GM23338 (cell line): ENCODE results near the gene ROR1. TPM values are rescaled to one million over a fixed set of nuclear protein-coding genes. Genes with fewer than 3 reads are reported as not detected.

Experiments
- ATAC-seq: fragments of 200-7000 bp; cut with Tn5 transposase; 3 replicates; pipeline ENCODE4 v1.9.1; 2020
- DNase-seq: peaks from one replicate; pipeline ENCODE4 v3.0.0-alpha.2; 2015; ENCODE audit warnings: low spot score
- H2AFZ ChIP-seq: fragments of 200-600 bp; sonication (generic); 2 replicates; pipeline ENCODE4 v1.8.0; 2016; ENCODE audit warnings: antibody characterized with exemption, mild to moderate bottlenecking, moderate library complexity
- H3F3A ChIP-seq: fragments of 200-600 bp; sonication (generic); replicated peaks from 2 replicates; pipeline ENCODE4 v1.8.0; 2017; ENCODE audit warnings: antibody characterized with exemption, mixed run types, low read depth
- H3K27ac ChIP-seq: fragments of 200-600 bp; sonication (generic); 2 replicates; pipeline ENCODE4 v1.6.1; 2016; ENCODE audit warnings: low read depth
- H3K27me3 ChIP-seq: fragments of 200-600 bp; sonication (generic); 2 replicates; pipeline ENCODE4 v1.8.0; 2016; ENCODE audit warnings: mild to moderate bottlenecking, mixed run types, moderate library complexity; ENCODE audit not compliant: insufficient read depth
- H3K36me3 ChIP-seq: fragments of 200-600 bp; sonication (generic); 2 replicates; pipeline ENCODE4 v1.8.0; 2016; ENCODE audit warnings: mild to moderate bottlenecking; ENCODE audit not compliant: insufficient read depth
- H3K4me1 ChIP-seq: fragments of 200-600 bp; sonication (generic); 2 replicates; pipeline ENCODE4 v1.8.0; 2016; ENCODE audit warnings: mild to moderate bottlenecking, moderate library complexity; ENCODE audit not compliant: insufficient read depth
- H3K4me2 ChIP-seq: fragments of 200-600 bp; sonication (generic); 2 replicates; pipeline ENCODE4 v1.7.1; 2017; ENCODE audit warnings: mixed run types
- H3K4me3 ChIP-seq: fragments of 200-600 bp; sonication (generic); 2 replicates; pipeline ENCODE4 v1.6.1; 2016; ENCODE audit warnings: mixed run types
- H3K79me2 ChIP-seq: fragments of 200-600 bp; sonication (generic); replicated peaks from 2 replicates; pipeline ENCODE4 v1.8.0; 2017; ENCODE audit warnings: mild to moderate bottlenecking; ENCODE audit not compliant: insufficient read depth
- H3K9me2 ChIP-seq: fragments of 200-600 bp; sonication (generic); 2 replicates; pipeline ENCODE4 v1.8.0; 2017; ENCODE audit not compliant: insufficient read depth
- H4K20me1 ChIP-seq: fragments of 200-600 bp; sonication (generic); replicated peaks from 2 replicates; pipeline ENCODE4 v1.8.0; 2017; ENCODE audit warnings: mild to moderate bottlenecking; ENCODE audit not compliant: insufficient read depth
- H3K27ac Mint-ChIP-seq: 2 replicates; pipeline ENCODE4 v1.8.0; 2020; ENCODE audit warnings: inconsistent platforms, mild to moderate bottlenecking, moderate library complexity, mixed read lengths
- H3K27me3 Mint-ChIP-seq: 3 replicates; pipeline ENCODE4 v1.8.0; 2022; ENCODE audit warnings: low read depth, mild to moderate bottlenecking, moderate library complexity, mixed read lengths, inconsistent platforms; ENCODE audit not compliant: insufficient read depth, poor library complexity
- H3K36me3 Mint-ChIP-seq: 3 replicates; pipeline ENCODE4 v1.8.0; 2021; ENCODE audit warnings: low read depth, mild to moderate bottlenecking, inconsistent platforms, moderate library complexity, mixed read lengths
- H3K4me1 Mint-ChIP-seq: 3 replicates; pipeline ENCODE4 v1.8.0; 2020; ENCODE audit warnings: mild to moderate bottlenecking, inconsistent platforms, mixed read lengths
- H3K4me3 Mint-ChIP-seq: 3 replicates; pipeline ENCODE4 v1.8.0; 2021; ENCODE audit warnings: moderate library complexity, mild to moderate bottlenecking, inconsistent platforms, mixed read lengths
- H3K9me3 Mint-ChIP-seq: 3 replicates; pipeline ENCODE4 v1.8.0; 2020; ENCODE audit warnings: moderate library complexity, mild to moderate bottlenecking, inconsistent platforms, mixed read lengths
- CREB1 ChIP-seq: fragments of 250-450 bp; sonication (Bioruptor Pico); IDR thresholded peaks from 2 replicates; pipeline ENCODE4 v1.5.0; 2020; ENCODE audit warnings: low read depth, mild to moderate bottlenecking, moderate library complexity
- CTCF ChIP-seq, 2 experiments: fragments of 200-600 bp in 1 of 2; sonication (generic) in 1 of 2; conservative IDR thresholded peaks; 2 replicates each; pipeline versions ENCODE4 v1.5.1 to v1.6.1; 2016 to 2017; ENCODE audit warnings: antibody characterized with exemption in 2 of 2, low read depth in 2 of 2, mild to moderate bottlenecking in 2 of 2, moderate library complexity in 1 of 2
- ETS1 ChIP-seq: IDR thresholded peaks from 2 replicates; pipeline ENCODE4 v1.6.1; 2016; ENCODE audit warnings: antibody characterized with exemption
- EZH2 ChIP-seq: fragments of 200-600 bp; sonication (generic); IDR thresholded peaks from one replicate; pipeline ENCODE4 v1.8.0; 2017; ENCODE audit warnings: antibody characterized with exemption, mild to moderate bottlenecking, low read depth; ENCODE audit not compliant: unreplicated experiment
- EZH2phosphoT487 ChIP-seq: fragments of 200-600 bp; sonication (generic); IDR thresholded peaks from one replicate; pipeline ENCODE4 v1.8.1; 2018; ENCODE audit warnings: antibody characterized with exemption; ENCODE audit not compliant: unreplicated experiment
- NANOG ChIP-seq: IDR thresholded peaks from 2 replicates; pipeline ENCODE4 v1.6.1; 2016; ENCODE audit warnings: antibody characterized with exemption, borderline replicate concordance
- POLR2AphosphoS5 ChIP-seq: IDR thresholded peaks from 2 replicates; pipeline ENCODE4 v1.6.1; 2016; ENCODE audit warnings: antibody characterized with exemption, low read depth
- REST ChIP-seq: IDR thresholded peaks from one replicate; pipeline ENCODE4 v1.6.1; 2018; ENCODE audit warnings: antibody characterized with exemption; ENCODE audit not compliant: unreplicated experiment
- STAT1 ChIP-seq: IDR thresholded peaks from one replicate; pipeline ENCODE4 v1.6.1; 2016; ENCODE audit warnings: antibody characterized with exemption; ENCODE audit not compliant: unreplicated experiment
- ZNF114 ChIP-seq: fragments of 250-450 bp; sonication (Bioruptor Pico); IDR thresholded peaks from 2 replicates; pipeline ENCODE4 v1.5.0; 2020; ENCODE audit warnings: mild to moderate bottlenecking, moderate library complexity
- ZNF331 ChIP-seq: fragments of 250-450 bp; sonication (Bioruptor Pico); IDR thresholded peaks from 2 replicates; pipeline ENCODE4 v1.5.0; 2020; ENCODE audit warnings: low read depth, mild to moderate bottlenecking, moderate library complexity
- polyA plus RNA-seq: library from polyadenylated mRNA; unstranded; fragments of >200 nt; fragmentation: Nextera tagmentation; extraction: Ambion mirVana; gene quantifications from 2 replicates; pipeline ENCODE4 v1.2.1, GENCODE V29; 2016
- total RNA-seq: library from RNA; depleted of rRNA; stranded (reverse); fragments of >200 nt; shearing (Covaris generic); gene quantifications from 2 replicates; pipeline ENCODE4 v1.2.3, GENCODE V29; 2014

ROR1 gene
- total and polyA plus RNA-seq, 2 experiments from 2014 or later: 59.7 to 96.0 TPM

- TF ChIP-seq ETS1: no peak
- no peak for TF ChIP-seq EZH2
Observed at GRCh38 chr1:64111787-64112186, 338.0 kb downstream of the ROR1 start (continued).

GRCh38 chr1:64112281-64112680 lies 338.5 kb downstream of the ROR1 start:
- no peak overlapping the region for H3K4me2 ChIP-seq
- H3K4me3 Mint-ChIP-seq: no peak overlapping the region
- H4K20me1 ChIP-seq: peaks cover 27% of the 10 kb centered on the region
- ATAC-seq (no peak), DNase-seq (no peak)
- no peak overlapping the region for H2AFZ ChIP-seq
- H3K4me1 ChIP-seq: peaks cover 4% of the 10 kb centered on the region; the same call in 1 of the 2 replicates
- H3K9me2 ChIP-seq: no peaks in the 10 kb centered on the region
- no peaks in the 10 kb centered on the region for H3K36me3 ChIP-seq
- H3K27me3 Mint-ChIP-seq: peaks cover 2% of the 10 kb centered on the region
- TF ChIP-seq REST (no peak), NANOG (no peak), STAT1 (no peak), CREB1 (no peak), ZNF331 (CRISPR knock-in tag) (no peak), ZNF114 (CRISPR knock-in tag) (no peak), EZH2phosphoT487 (no peak), EZH2 (no peak), POLR2AphosphoS5 (no peak)
- H3K36me3 Mint-ChIP-seq: no peaks in the 10 kb centered on the region
- H3K79me2 ChIP-seq: peaks cover 12% of the 10 kb centered on the region
- H3K9me3 Mint-ChIP-seq: no peaks in the 10 kb centered on the region
- peaks cover 36% of the 10 kb centered on the region for H3K4me1 Mint-ChIP-seq
- no peaks in the 10 kb centered on the region for H3F3A ChIP-seq
- no peak overlapping the region for H3K4me3 ChIP-seq
- no peak overlapping the region for H3K27ac ChIP-seq
- no peaks in the 10 kb centered on the region for H3K27me3 ChIP-seq
- H3K27ac Mint-ChIP-seq: 0 out of 2 replicates have a peak overlapping the region, but pooled peaks have one; percentile 32

DNA sequence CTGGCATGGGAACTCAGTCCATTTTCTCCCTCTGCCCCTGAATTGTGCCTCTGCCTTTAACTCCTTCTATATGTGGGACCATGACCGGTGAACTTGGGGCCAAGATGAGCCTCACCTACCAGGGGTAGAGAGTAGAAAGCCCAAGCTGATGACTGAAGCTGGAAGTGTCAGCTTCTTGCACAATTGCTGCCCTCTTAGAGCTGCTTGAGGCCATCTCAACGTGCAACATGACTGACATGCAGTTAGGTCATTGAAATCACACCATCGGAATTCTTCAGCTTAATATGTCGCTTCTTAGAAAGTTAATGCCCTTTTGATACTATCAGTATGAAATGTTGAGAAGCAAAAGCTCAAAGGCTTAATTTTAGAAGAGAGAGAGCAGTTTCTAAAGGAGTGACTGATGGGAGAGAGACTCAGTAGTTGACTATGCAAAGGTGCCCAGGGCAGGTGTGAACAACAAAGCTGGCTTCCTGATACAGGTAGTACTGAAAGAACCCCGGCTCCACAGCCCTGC lies 340.3 kb downstream of the ROR1 start:
- H3F3A ChIP-seq: no peaks in the 10 kb centered on the region
- Mint-ChIP-seq H3K4me3 (no peak overlapping the region), H3K4me1 (peaks cover 27% of the 10 kb centered on the region), H3K36me3 (no peaks in the 10 kb centered on the region), H3K9me3 (no peaks in the 10 kb centered on the region), H3K27me3 (peaks cover 2% of the 10 kb centered on the region), H3K27ac (no peak overlapping the region)
- no peaks in the 10 kb centered on the region for H3K36me3 ChIP-seq
- no peak for DNase-seq
- H3K27me3 ChIP-seq: no peaks in the 10 kb centered on the region
- H3K4me3 ChIP-seq: no peak overlapping the region
- H3K4me1 ChIP-seq: no peaks in the 10 kb centered on the region; the same call in 1 of the 2 replicates
- peaks cover 25% of the 10 kb centered on the region for H4K20me1 ChIP-seq
- H3K9me2 ChIP-seq: no peaks in the 10 kb centered on the region
- H3K79me2 ChIP-seq: peaks cover 6% of the 10 kb centered on the region
- H2AFZ ChIP-seq: no peak overlapping the region
- peak; percentile 47 for ATAC-seq
- H3K27ac ChIP-seq: no peak overlapping the region
- H3K4me2 ChIP-seq: no peak overlapping the region
- TF ChIP-seq CTCF (conservative IDR thresholded peaks at IDR 0.05; ENCODE audit: low read depth in 2 of 2): no peak
- no peak for TF ChIP-seq POLR2AphosphoS5
- TF ChIP-seq REST: no peak
